OCI-LY7 (cell line): Measurements from ENCODE around the gene TNIK. TPM values are rescaled to one million over a fixed set of nuclear protein-coding genes. Genes with fewer than 3 reads are reported as not detected.

Experiments used
- BruUV-seq: library from RNA; stranded (reverse); fragments of 400-500 nt; replicated peaks from 2 replicates; lab custom pipeline; 2021; lab: Mats Ljungman, UMichigan
- CTCF ChIA-PET: fragments of 300-600 bp; sonication (Branson Sonifier 250); formaldehyde crosslinking; loops from one replicate; lab custom pipeline; 2022; ENCODE audit warnings: antibody characterized with exemption; ENCODE audit not compliant: unreplicated experiment; lab: Charles Lee
- POLR2A ChIA-PET: fragments of 300-600 bp; sonication (Branson Sonifier 250); formaldehyde crosslinking; loops from one replicate; lab custom pipeline; 2022; ENCODE audit warnings: antibody characterized with exemption; lab: Charles Lee
- DNase-seq: peaks from one replicate; pipeline ENCODE4 v3.0.0-alpha.2; 2015; ENCODE audit warnings: low spot score
- H2AFZ ChIP-seq: fragments of 200-600 bp; sonication (generic), shearing (Covaris generic); 2 replicates; pipeline ENCODE4 v1.6.1; 2014; ENCODE audit warnings: mild to moderate bottlenecking, antibody characterized with exemption, low read length, moderate library complexity
- H3K27ac ChIP-seq: fragments of 200-600 bp; sonication (generic); 2 replicates; pipeline ENCODE4 v1.5.1; 2014; ENCODE audit warnings: mixed run types, low read depth, mild to moderate bottlenecking, moderate library complexity, low read length, inconsistent platforms; ENCODE audit not compliant: poor library complexity, severe bottlenecking
- H3K36me3 ChIP-seq: fragments of 200-600 bp; sonication (generic); 2 replicates; pipeline ENCODE4 v1.6.1; 2014; ENCODE audit warnings: mild to moderate bottlenecking, antibody characterized with exemption, low read length, moderate library complexity, mixed read lengths; ENCODE audit not compliant: insufficient read depth
- H3K4me1 ChIP-seq: fragments of 200-600 bp; sonication (generic); 2 replicates; pipeline ENCODE4 v1.5.1; 2014; ENCODE audit warnings: mild to moderate bottlenecking, low read length; ENCODE audit not compliant: insufficient read depth, poor library complexity, severe bottlenecking
- H3K4me2 ChIP-seq: fragments of 200-600 bp; sonication (generic); 2 replicates; pipeline ENCODE4 v1.6.1; 2014; ENCODE audit warnings: mild to moderate bottlenecking, low read length
- H3K4me3 ChIP-seq: fragments of 200-600 bp; sonication (generic); 2 replicates; pipeline ENCODE4 v1.5.1; 2014; ENCODE audit warnings: mild to moderate bottlenecking, low read depth, low read length; ENCODE audit not compliant: poor library complexity, severe bottlenecking
- H3K79me2 ChIP-seq: fragments of 200-600 bp; sonication (generic); 2 replicates; pipeline ENCODE4 v1.6.1; 2016; ENCODE audit warnings: low read depth, mild to moderate bottlenecking, low read length, moderate library complexity, mixed read lengths; ENCODE audit not compliant: insufficient read depth
- H3K9me2 ChIP-seq: fragments of 200-600 bp; sonication (generic); 2 replicates; pipeline ENCODE4 v1.6.1; 2016; ENCODE audit warnings: mild to moderate bottlenecking, low read length, mixed read lengths; ENCODE audit not compliant: insufficient read depth
- H3K9me3 ChIP-seq: fragments of 200-600 bp; sonication (generic); 2 replicates; pipeline ENCODE4 v1.6.1; 2014; ENCODE audit warnings: mild to moderate bottlenecking, mixed run types, low read length, mixed read lengths
- H4K20me1 ChIP-seq: fragments of 200-600 bp; sonication (generic); 2 replicates; pipeline ENCODE4 v1.6.1; 2014; ENCODE audit warnings: mild to moderate bottlenecking, antibody characterized with exemption, low read length, moderate library complexity, mixed read lengths; ENCODE audit not compliant: insufficient read depth
- EZH2phosphoT487 ChIP-seq: fragments of 200-600 bp; sonication (generic); IDR thresholded peaks from 2 replicates; pipeline ENCODE4 v1.6.1; 2018; ENCODE audit warnings: low read depth, borderline replicate concordance, mild to moderate bottlenecking, mixed run types, antibody characterized with exemption, low read length, moderate library complexity, mixed read lengths
- intact Hi-C: fragments of 100-400 bp; cut with micrococcal nuclease; formaldehyde crosslinking; loops from one replicate; pipeline ENCODE4 v1.10.0; 2022; ENCODE audit not compliant: unreplicated experiment
- total RNA-seq, 2 experiments: library from RNA; depleted of rRNA in 1 of 2; stranded (reverse); fragments of >200 nt in 1 of 2; shearing (Covaris generic) in 1 of 2; gene quantifications; 2 replicates each; pipeline ENCODE4 v1.2.3, GENCODE V29; 2014 to 2022
- TF ChIP-seq, protein P1 (sequence below): fragments of 200-600 bp; sonication (generic); conservative IDR thresholded peaks from 2 replicates; pipeline ENCODE4 v1.5.1; 2014; ENCODE audit warnings: mild to moderate bottlenecking, antibody characterized with exemption, low read length, moderate library complexity, mixed read lengths

Gene TNIK
- total RNA-seq, 2 experiments from 2014 or later = not detected

DNA sequence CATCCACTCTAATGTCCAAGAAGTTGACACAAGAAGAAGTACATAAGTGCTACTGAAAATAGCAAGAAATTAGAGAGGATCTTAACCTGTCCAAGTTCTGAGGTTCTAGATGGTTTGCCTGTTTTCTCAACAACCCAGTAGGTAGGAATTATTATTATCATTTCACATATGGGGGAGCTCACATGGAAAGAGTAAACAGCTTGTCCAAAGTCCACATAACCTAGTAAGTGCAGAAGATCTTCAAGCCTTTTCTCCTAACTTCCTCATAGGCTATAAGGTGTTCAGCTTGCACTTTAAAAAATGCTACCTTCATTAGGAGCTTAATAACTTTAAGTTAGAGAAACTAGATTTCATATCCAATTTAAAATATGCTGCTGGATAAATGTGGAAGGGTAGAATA, 436.6 kb downstream of the TNIK start:
- no peak overlapping the region for H3K4me2 ChIP-seq
- no TSS peak for BruUV-seq

DNA sequence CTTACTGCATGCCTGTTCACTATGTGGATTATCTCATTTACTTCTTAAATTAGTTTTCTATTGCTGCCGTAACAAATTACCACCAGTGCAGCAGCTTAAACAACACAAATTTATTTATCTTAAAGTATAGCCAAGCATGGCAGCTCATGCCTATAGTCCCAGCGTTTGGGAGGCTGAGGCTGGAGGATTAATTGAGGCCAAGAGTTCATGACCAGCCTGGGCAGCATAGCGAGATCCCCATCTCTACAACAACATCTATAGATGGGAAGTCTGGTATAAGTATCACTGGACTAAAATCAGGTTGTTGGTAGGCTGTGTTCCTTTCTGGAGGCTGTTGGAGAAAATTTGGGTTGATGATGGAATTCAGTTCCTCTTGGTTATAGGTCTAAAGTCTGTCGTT, 438.8 kb downstream of the TNIK start:
- Histone ChIP-seq H3K79me2 (no peaks in the 10 kb centered on the region), H3K4me3 (no peak overlapping the region), H3K27ac (no peak overlapping the region), H3K9me2 (no peaks in the 10 kb centered on the region), H3K4me2 (no peak overlapping the region), H3K9me3 (no peaks in the 10 kb centered on the region), H3K36me3 (no peaks in the 10 kb centered on the region), H3K4me1 (no peaks in the 10 kb centered on the region), H2AFZ (no peak overlapping the region), H4K20me1 (no peaks in the 10 kb centered on the region)
- no peak for DNase-seq
- ChIA-PET POLR2A (no interaction called here), CTCF (no interaction called here)
- BruUV-seq = no TSS peak
- intact Hi-C loops = no loop called here
- TF ChIP-seq, protein P1, sequence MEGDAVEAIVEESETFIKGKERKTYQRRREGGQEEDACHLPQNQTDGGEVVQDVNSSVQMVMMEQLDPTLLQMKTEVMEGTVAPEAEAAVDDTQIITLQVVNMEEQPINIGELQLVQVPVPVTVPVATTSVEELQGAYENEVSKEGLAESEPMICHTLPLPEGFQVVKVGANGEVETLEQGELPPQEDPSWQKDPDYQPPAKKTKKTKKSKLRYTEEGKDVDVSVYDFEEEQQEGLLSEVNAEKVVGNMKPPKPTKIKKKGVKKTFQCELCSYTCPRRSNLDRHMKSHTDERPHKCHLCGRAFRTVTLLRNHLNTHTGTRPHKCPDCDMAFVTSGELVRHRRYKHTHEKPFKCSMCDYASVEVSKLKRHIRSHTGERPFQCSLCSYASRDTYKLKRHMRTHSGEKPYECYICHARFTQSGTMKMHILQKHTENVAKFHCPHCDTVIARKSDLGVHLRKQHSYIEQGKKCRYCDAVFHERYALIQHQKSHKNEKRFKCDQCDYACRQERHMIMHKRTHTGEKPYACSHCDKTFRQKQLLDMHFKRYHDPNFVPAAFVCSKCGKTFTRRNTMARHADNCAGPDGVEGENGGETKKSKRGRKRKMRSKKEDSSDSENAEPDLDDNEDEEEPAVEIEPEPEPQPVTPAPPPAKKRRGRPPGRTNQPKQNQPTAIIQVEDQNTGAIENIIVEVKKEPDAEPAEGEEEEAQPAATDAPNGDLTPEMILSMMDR = no peak
- no peak for TF ChIP-seq EZH2phosphoT487

More for the DNA sequence above, 436.6 kb downstream of the TNIK start:
- intact Hi-C loops = no loop called here
- no peaks in the 10 kb centered on the region for H3K9me3 ChIP-seq
- ChIA-PET POLR2A (no interaction called here), CTCF (no interaction called here)
- TF ChIP-seq, protein P1 = no peak
- TF ChIP-seq EZH2phosphoT487 = no peak
- no peak overlapping the region for H3K4me3 ChIP-seq
- H4K20me1 ChIP-seq = no peaks in the 10 kb centered on the region
- no peaks in the 10 kb centered on the region for H3K4me1 ChIP-seq
- no peak overlapping the region for H2AFZ ChIP-seq
- no peaks in the 10 kb centered on the region for H3K79me2 ChIP-seq
- no peaks in the 10 kb centered on the region for H3K36me3 ChIP-seq
- no peaks in the 10 kb centered on the region for H3K9me2 ChIP-seq
- H3K27ac ChIP-seq = no peak overlapping the region
- DNase-seq = no peak

GRCh38 chr3:171018156-171018935, 441.9 kb downstream of the TNIK start:
- no peak for DNase-seq
- Histone ChIP-seq H4K20me1 (no peaks in the 10 kb centered on the region), H3K9me2 (no peaks in the 10 kb centered on the region), H3K9me3 (no peaks in the 10 kb centered on the region), H3K4me3 (no peak overlapping the region), H3K4me1 (no peaks in the 10 kb centered on the region), H2AFZ (no peak overlapping the region), H3K36me3 (no peaks in the 10 kb centered on the region), H3K27ac (no peak overlapping the region), H3K79me2 (no peaks in the 10 kb centered on the region), H3K4me2 (no peak overlapping the region)
- intact Hi-C loops = no loop called here
- CTCF ChIA-PET = no interaction called here
- TF ChIP-seq, protein P1 = peak; percentile 47
- no peak for TF ChIP-seq EZH2phosphoT487
- POLR2A ChIA-PET = interaction anchor here (0.6 kb wide), 1 partner anchor 54 kb away, joined by 3 read pairs; no protein-coding TSS in a partner anchor
- no TSS peak for BruUV-seq
